Activated T-cell treated with anti-CD3 and anti-CD28 coated beads, Interleukin-2, amount 50 U/mL, for 72 hours (primary cell): Measurements from ENCODE around the gene MT1X. TPM values are rescaled to one million over a fixed set of nuclear protein-coding genes. Genes with fewer than 3 reads are reported as not detected.

ENCODE experiments used
- total RNA-seq, 2 donors: library from RNA; stranded (reverse); gene quantifications; one replicate each; pipeline ENCODE4 v1.2.3, GENCODE V29; 2022

Gene MT1X
- total RNA-seq, 2 donors from 2014 or later, result 39.4 to 39.8 TPM

Other genes with a start within 250 kb of the MT1X start
- gene NUDT21, start 231.1 kb upstream of the MT1X start, total RNA-seq, result 100 to 1,000 TPM; 304 to 350 TPM
- gene OGFOD1, start 230.9 kb upstream of the MT1X start, total RNA-seq, result 10 to 100 TPM; 62.6 to 66.1 TPM
- gene BBS2, start 162.4 kb upstream of the MT1X start, total RNA-seq, result 10 to 100 TPM; 25.7 to 27.6 TPM
- gene MT4, start 117.4 kb upstream of the MT1X start, total RNA-seq, result not detected
- 1 to 10 TPM; 3.9 to 6.8 TPM for gene MT3, start 92.9 kb upstream of the MT1X start, total RNA-seq
- gene MT2A, start 73.9 kb upstream of the MT1X start, total RNA-seq, result 100 to 1,000 TPM; 391 to 529 TPM
- gene MT1E, start 56.7 kb upstream of the MT1X start, total RNA-seq, result 100 to 1,000 TPM in 1 of 2 donors, 10 to 100 TPM in 1; 94.7 to 204 TPM
- under 1 TPM in 1 of 2 donors, not detected in 1; 0.91 TPM for gene MT1M, start 49.8 kb upstream of the MT1X start, total RNA-seq
- 1 to 10 TPM in 1 of 2 donors, under 1 TPM in 1; 0.74 to 1.5 TPM for gene MT1A, start 43.8 kb upstream of the MT1X start, total RNA-seq
- not detected for gene MT1B, start 30.6 kb upstream of the MT1X start, total RNA-seq
- gene MT1F, start 24.5 kb upstream of the MT1X start, total RNA-seq, result 10 to 100 TPM; 39.1 to 48.4 TPM
- 10 to 100 TPM; 26.8 to 45.6 TPM for gene MT1G, start 14.4 kb upstream of the MT1X start, total RNA-seq
- 10 to 100 TPM in 1 of 2 donors, 1 to 10 TPM in 1; 9.6 to 37.5 TPM for gene MT1H, start 12.7 kb upstream of the MT1X start, total RNA-seq
- 100 to 1,000 TPM; 112 to 155 TPM for gene NUP93, start 47.7 kb downstream of the MT1X start, total RNA-seq
- not detected for gene SLC12A3, start 182.7 kb downstream of the MT1X start, total RNA-seq
- 100 to 1,000 TPM; 350 to 403 TPM for gene HERPUD1, start 249.7 kb downstream of the MT1X start, total RNA-seq